HepG2 (cell line): ENCODE results near the gene ZBTB46. TPM values are rescaled to one million over a fixed set of nuclear protein-coding genes. Genes with fewer than 3 reads are reported as not detected.

Experiments used
- CERS6 ChIP-seq: sonication (generic); formaldehyde crosslinking; IDR thresholded peaks from 2 replicates; pipeline ENCODE4 v1.5.0; 2020; ENCODE audit warnings: missing genetic modification reagents
- FOSL1 ChIP-seq: sonication (generic); formaldehyde crosslinking; IDR thresholded peaks from 2 replicates; pipeline ENCODE4 v1.9.0; 2021; ENCODE audit warnings: missing genetic modification reagents, borderline replicate concordance
- FOXO1 ChIP-seq: sonication (generic); formaldehyde crosslinking; IDR thresholded peaks from 2 replicates; pipeline ENCODE4 v1.4.0; 2020; ENCODE audit warnings: missing genetic modification reagents
- GTF3A ChIP-seq: sonication (generic); formaldehyde crosslinking; conservative IDR thresholded peaks from 2 replicates; pipeline ENCODE4 v1.4.0; 2020; ENCODE audit warnings: mild to moderate bottlenecking, missing genetic modification reagents
- HIC2 ChIP-seq: sonication (generic); formaldehyde crosslinking; IDR thresholded peaks from 2 replicates; pipeline ENCODE4 v1.9.0; 2022; ENCODE audit warnings: low read depth, missing genetic modification reagents
- HMG20A ChIP-seq: IDR thresholded peaks from 2 replicates; pipeline ENCODE4 v1.6.1; 2016; ENCODE audit warnings: borderline replicate concordance
- NFIB ChIP-seq: sonication (generic); formaldehyde crosslinking; IDR thresholded peaks from 2 replicates; pipeline ENCODE4 v1.9.0; 2021; ENCODE audit warnings: missing genetic modification reagents, mild to moderate bottlenecking, borderline replicate concordance
- NR2F6 ChIP-seq, 2 experiments: IDR thresholded peaks; 2 replicates each; pipeline ENCODE4 v1.6.1; 2016; ENCODE audit warnings: antibody characterized with exemption in 1 of 2, mild to moderate bottlenecking in 1 of 2
- POGZ ChIP-seq: sonication (generic); formaldehyde crosslinking; IDR thresholded peaks from 2 replicates; pipeline ENCODE4 v1.4.0; 2020; ENCODE audit warnings: mild to moderate bottlenecking, missing genetic modification reagents
- SIX4 ChIP-seq: sonication (generic); formaldehyde crosslinking; IDR thresholded peaks from 2 replicates; pipeline ENCODE4 v1.4.0; 2020; ENCODE audit warnings: missing genetic modification reagents
- SMAD1 ChIP-seq: sonication (generic); formaldehyde crosslinking; IDR thresholded peaks from 2 replicates; pipeline ENCODE4 v1.4.0; 2020; ENCODE audit warnings: missing genetic modification reagents, low read depth, mild to moderate bottlenecking, borderline replicate concordance
- SOX6 ChIP-seq, 2 experiments: fragments of 450-650 bp in 1 of 2; sonication (generic) in 1 of 2; formaldehyde crosslinking in 1 of 2; IDR thresholded peaks; 2 replicates each; pipeline versions ENCODE4 v1.4.0 to v1.6.1; 2017 to 2020; ENCODE audit warnings: antibody characterized with exemption in 1 of 2, mild to moderate bottlenecking in 1 of 2, missing genetic modification reagents in 1 of 2
- SSRP1 ChIP-seq: IDR thresholded peaks from 2 replicates; pipeline ENCODE4 v1.6.1; 2016; ENCODE audit warnings: control low read depth
- TBL1XR1 ChIP-seq: fragments of 150-350 bp; IDR thresholded peaks from 2 replicates; pipeline ENCODE4 v1.6.1; 2014; ENCODE audit warnings: borderline replicate concordance, low read length; ENCODE audit not compliant: partially characterized antibody
- THYN1 ChIP-seq: sonication (generic); formaldehyde crosslinking; IDR thresholded peaks from 2 replicates; pipeline ENCODE4 v1.8.1; 2023; ENCODE audit warnings: low read depth, mild to moderate bottlenecking, moderate library complexity, missing genetic modification reagents, borderline replicate concordance
- YEATS2 ChIP-seq: sonication (generic); formaldehyde crosslinking; IDR thresholded peaks from 2 replicates; pipeline ENCODE4 v1.4.0; 2020; ENCODE audit warnings: missing genetic modification reagents, borderline replicate concordance
- ZBTB3 ChIP-seq: sonication (generic); formaldehyde crosslinking; IDR thresholded peaks from 2 replicates; pipeline ENCODE4 v1.4.0; 2020; ENCODE audit warnings: low read depth, mild to moderate bottlenecking, moderate library complexity, missing genetic modification reagents, borderline replicate concordance
- ZNF101 ChIP-seq: sonication (generic); formaldehyde crosslinking; IDR thresholded peaks from 2 replicates; pipeline ENCODE4 v1.4.0; 2020; ENCODE audit warnings: mild to moderate bottlenecking, low read depth, missing genetic modification reagents, borderline replicate concordance
- ZNF451 ChIP-seq: sonication (generic); formaldehyde crosslinking; IDR thresholded peaks from 2 replicates; pipeline ENCODE4 v1.5.0; 2020; ENCODE audit warnings: mild to moderate bottlenecking, missing genetic modification reagents
- ZNF510 ChIP-seq: sonication (generic); formaldehyde crosslinking; IDR thresholded peaks from 2 replicates; pipeline ENCODE4 v1.4.0; 2020; ENCODE audit warnings: low read depth, mild to moderate bottlenecking, missing genetic modification reagents
- ZNF530 ChIP-seq: sonication (generic); formaldehyde crosslinking; IDR thresholded peaks from 2 replicates; pipeline ENCODE4 v1.5.0; 2020; ENCODE audit warnings: low read depth, mild to moderate bottlenecking, missing genetic modification reagents
- ZNF546 ChIP-seq: sonication (generic); formaldehyde crosslinking; conservative IDR thresholded peaks from 2 replicates; pipeline ENCODE4 v1.8.1; 2023; ENCODE audit warnings: mild to moderate bottlenecking, missing genetic modification reagents
- ZNF607 ChIP-seq: sonication (generic); formaldehyde crosslinking; IDR thresholded peaks from 2 replicates; pipeline ENCODE4 v1.5.1; 2020; ENCODE audit warnings: missing genetic modification reagents, mild to moderate bottlenecking, borderline replicate concordance
- ZNF652 ChIP-seq: IDR thresholded peaks from 2 replicates; pipeline ENCODE4 v1.6.1; 2016; ENCODE audit warnings: low read depth, borderline replicate concordance
- ZNF746 ChIP-seq: sonication (generic); formaldehyde crosslinking; IDR thresholded peaks from 2 replicates; pipeline ENCODE4 v1.8.0; 2022; ENCODE audit warnings: mild to moderate bottlenecking, missing genetic modification reagents
- ZNF780A ChIP-seq: sonication (generic); formaldehyde crosslinking; IDR thresholded peaks from 2 replicates; pipeline ENCODE4 v1.8.0; 2022; ENCODE audit warnings: mild to moderate bottlenecking, missing genetic modification reagents, moderate library complexity
- ZSCAN25 ChIP-seq: sonication (generic); formaldehyde crosslinking; IDR thresholded peaks from 2 replicates; pipeline ENCODE4 v1.8.0; 2022; ENCODE audit warnings: mild to moderate bottlenecking, missing genetic modification reagents
- polyA plus RNA-seq, 8 experiments: library from polyadenylated mRNA; depleted of rRNA in 3 of 8; stranded (reverse) in 7 of 8; unstranded in 1 of 8; fragments of >200 nt; fragmentation: Illumina TruSeq in 4 of 8; extraction: Trizol in 4 of 8; gene quantifications; 2 replicates each; pipeline versions ENCODE4 v1.2.1 to v1.2.3, GENCODE V29; 2011 to 2016; ENCODE audit warnings: low read depth in 4 of 8, missing spikeins in 1 of 8, mixed read lengths in 1 of 8; ENCODE audit not compliant: insufficient read depth in 1 of 8
- total RNA-seq, 5 experiments: library from RNA; depleted of rRNA; stranded (reverse); fragments of >200 nt; fragmentation: Illumina TruSeq; extraction: Trizol; gene quantifications; 2 replicates each; pipeline ENCODE4 v1.2.3, GENCODE V29; 2016; ENCODE audit warnings: low read depth in 1 of 5
- TF ChIP-seq, protein P1 (sequence below): sonication (generic); formaldehyde crosslinking; IDR thresholded peaks from 2 replicates; pipeline ENCODE4 v1.8.0; 2023; ENCODE audit warnings: mild to moderate bottlenecking, missing genetic modification reagents
- TF ChIP-seq, protein P2 (sequence below): sonication (generic); formaldehyde crosslinking; IDR thresholded peaks from 2 replicates; pipeline ENCODE4 v1.8.1; 2023; ENCODE audit warnings: mild to moderate bottlenecking, missing genetic modification reagents, borderline replicate concordance

ZBTB46 gene
- total and polyA plus RNA-seq, 2 of the 13 experiments (the other 11 are each of a cell fraction or from before 2014, with no cell fraction given) = 1.6 to 13.5 TPM

DNA sequence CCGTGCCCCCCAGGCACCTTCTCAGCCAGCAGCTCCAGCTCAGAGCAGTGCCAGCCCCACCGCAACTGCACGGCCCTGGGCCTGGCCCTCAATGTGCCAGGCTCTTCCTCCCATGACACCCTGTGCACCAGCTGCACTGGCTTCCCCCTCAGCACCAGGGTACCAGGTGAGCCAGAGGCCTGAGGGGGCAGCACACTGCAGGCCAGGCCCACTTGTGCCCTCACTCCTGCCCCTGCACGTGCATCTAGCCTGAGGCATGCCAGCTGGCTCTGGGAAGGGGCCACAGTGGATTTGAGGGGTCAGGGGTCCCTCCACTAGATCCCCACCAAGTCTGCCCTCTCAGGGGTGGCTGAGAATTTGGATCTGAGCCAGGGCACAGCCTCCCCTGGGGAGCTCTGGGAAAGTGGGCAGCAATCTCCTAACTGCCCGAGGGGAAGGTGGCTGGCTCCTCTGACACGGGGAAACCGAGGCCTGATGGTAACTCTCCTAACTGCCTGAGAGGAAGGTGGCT lies 133.7 kb downstream of the ZBTB46 start (continued):
- no peak for TF ChIP-seq ZNF530 (CRISPR knock-in tag)
- TF ChIP-seq ZBTB3 (CRISPR knock-in tag) = no peak
- TF ChIP-seq NR2F6 (IDR thresholded peaks at IDR 0.05) = no peak
- TF ChIP-seq NR2F6 (CRISPR knock-in tag; IDR thresholded peaks at IDR 0.05) = no peak
- no peak for TF ChIP-seq ZNF546 (CRISPR knock-in tag)
- TF ChIP-seq SSRP1 = peak; percentile 78; the same call in 1 of the 2 replicates
- no peak for TF ChIP-seq ZNF746
- no peak for TF ChIP-seq POGZ (CRISPR knock-in tag)
- no peak for TF ChIP-seq ZNF652 (CRISPR knock-in tag)
- TF ChIP-seq FOXO1 (CRISPR knock-in tag) = no peak
- TF ChIP-seq ZSCAN25 (CRISPR knock-in tag) = 0 out of 2 replicates have a peak, but pooled peaks have one; percentile 29
- TF ChIP-seq ZNF101 (CRISPR knock-in tag) = no peak
- TF ChIP-seq YEATS2 (CRISPR knock-in tag) = 0 out of 2 replicates have a peak, but pooled peaks have one; percentile 1
- TF ChIP-seq, protein P1, sequence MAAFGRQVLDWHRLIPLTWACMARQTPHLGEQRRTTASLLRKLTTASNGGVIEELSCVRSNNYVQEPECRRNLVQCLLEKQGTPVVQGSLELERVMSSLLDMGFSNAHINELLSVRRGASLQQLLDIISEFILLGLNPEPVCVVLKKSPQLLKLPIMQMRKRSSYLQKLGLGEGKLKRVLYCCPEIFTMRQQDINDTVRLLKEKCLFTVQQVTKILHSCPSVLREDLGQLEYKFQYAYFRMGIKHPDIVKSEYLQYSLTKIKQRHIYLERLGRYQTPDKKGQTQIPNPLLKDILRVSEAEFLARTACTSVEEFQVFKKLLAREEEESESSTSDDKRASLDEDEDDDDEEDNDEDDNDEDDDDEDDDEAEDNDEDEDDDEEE (CRISPR knock-in tag) = no peak
- TF ChIP-seq ZNF510 (CRISPR knock-in tag) = no peak
- TF ChIP-seq, protein P2, sequence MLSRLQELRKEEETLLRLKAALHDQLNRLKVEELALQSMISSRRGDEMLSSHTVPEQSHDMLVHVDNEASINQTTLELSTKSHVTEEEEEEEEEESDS (CRISPR knock-in tag) = no peak
- TF ChIP-seq THYN1 (CRISPR knock-in tag) = no peak
- TF ChIP-seq CERS6 (CRISPR knock-in tag) = no peak
- no peak for TF ChIP-seq SIX4 (CRISPR knock-in tag)
- no peak for TF ChIP-seq FOSL1 (CRISPR knock-in tag)
- TF ChIP-seq TBL1XR1 = no peak
- no peak for TF ChIP-seq ZNF607 (CRISPR knock-in tag)
- TF ChIP-seq NFIB (CRISPR knock-in tag) = no peak
- TF ChIP-seq HMG20A (CRISPR knock-in tag) = no peak
- no peak for TF ChIP-seq ZNF451
- no peak for TF ChIP-seq ZNF780A (CRISPR knock-in tag)
- no peak for TF ChIP-seq SMAD1 (CRISPR knock-in tag)
- no peak for TF ChIP-seq SOX6 (IDR thresholded peaks at IDR 0.05)
- no peak for TF ChIP-seq SOX6 (CRISPR knock-in tag; IDR thresholded peaks at IDR 0.05)
- TF ChIP-seq HIC2 (CRISPR knock-in tag) = peak; percentile 61
- TF ChIP-seq GTF3A = no peak
